Erythroblast (primary cell): ENCODE measurements around the gene RBCK1.
A peak's percentile ranks its signal among the peaks of the same experiment; 100 is the strongest.
"Not testable (repeated sequence)": the region's sequence is repeated elsewhere in the genome, so short reads cannot be mapped to it uniquely, and the experiment has no call there.

Source experiments
- DNase-seq, 2 experiments: peaks; one replicate each; lab custom pipeline; 2025; lab: John Stamatoyannopoulos, UW
- GATA1 ChIP-seq: IDR thresholded peaks from 2 replicates; pipeline ENCODE4 v1.6.1; 2011; ENCODE audit warnings: low read depth, mild to moderate bottlenecking, control low read depth, low read length, moderate library complexity
- POLR2A ChIP-seq: IDR thresholded peaks from 2 replicates; pipeline ENCODE4 v1.6.1; 2011; ENCODE audit warnings: mild to moderate bottlenecking, low read length

The RBCK1 gene

DNA sequence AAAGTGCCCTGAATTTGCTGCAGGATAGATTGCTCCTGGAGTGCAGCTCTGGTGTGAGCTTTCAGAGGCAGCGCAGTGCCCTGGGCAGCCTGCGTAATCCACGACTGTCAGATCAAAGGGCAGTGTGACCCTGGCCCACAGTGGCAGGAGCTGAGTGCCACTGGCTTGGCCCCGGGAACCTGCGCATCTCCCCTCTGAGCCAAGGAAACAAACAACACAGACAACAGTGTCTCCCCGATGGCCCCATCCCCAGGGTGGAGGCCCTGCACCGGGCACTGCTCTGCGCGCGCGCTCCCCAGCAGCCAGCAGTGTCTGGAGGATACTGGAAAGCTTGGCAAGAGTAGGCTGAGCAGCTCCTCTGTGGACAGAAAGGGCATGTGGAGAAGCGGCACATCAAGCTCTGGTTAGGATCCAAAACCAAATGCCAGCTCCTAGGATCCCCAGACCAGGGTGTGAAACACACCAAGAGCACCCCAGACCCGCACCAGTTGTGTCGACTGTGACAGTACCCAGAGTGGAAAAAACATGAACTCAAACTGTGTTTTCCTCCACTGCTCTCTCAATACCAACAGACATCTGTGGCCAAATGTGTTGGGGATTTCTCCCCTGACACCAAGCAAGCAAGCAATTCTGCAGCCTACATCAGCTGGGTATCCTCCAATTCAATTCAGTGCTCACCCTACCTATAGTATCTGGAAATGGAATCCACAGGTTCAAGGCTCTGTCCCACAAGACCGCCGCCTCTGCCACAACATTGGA lies 26.7 kb downstream of the RBCK1 start:
- DNase-seq = no peak
- TF ChIP-seq GATA1 (no peak), POLR2A (no peak)

DNA sequence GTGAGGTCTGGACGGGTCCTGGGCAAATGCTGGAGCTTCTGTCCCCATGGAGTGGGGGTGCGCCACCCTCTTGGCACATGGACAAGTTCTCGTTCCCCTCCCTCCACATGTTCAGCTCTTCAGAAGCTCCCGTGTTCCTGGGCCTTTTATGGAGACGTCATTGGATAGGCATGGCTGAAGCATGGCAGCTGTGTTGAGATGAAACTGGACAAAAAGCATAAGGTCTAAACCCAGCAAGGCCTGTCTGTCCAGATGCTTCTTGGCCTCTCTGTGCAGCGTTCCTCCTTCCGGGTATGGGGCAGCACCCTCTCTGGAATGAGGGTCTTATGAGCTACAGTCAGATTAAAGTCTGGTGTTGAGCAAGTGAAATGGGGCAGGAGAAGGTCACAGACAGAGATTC lies 27.5 kb downstream of the RBCK1 start:
- TF ChIP-seq GATA1 (no peak), POLR2A (no peak)
- no peak for DNase-seq

DNA sequence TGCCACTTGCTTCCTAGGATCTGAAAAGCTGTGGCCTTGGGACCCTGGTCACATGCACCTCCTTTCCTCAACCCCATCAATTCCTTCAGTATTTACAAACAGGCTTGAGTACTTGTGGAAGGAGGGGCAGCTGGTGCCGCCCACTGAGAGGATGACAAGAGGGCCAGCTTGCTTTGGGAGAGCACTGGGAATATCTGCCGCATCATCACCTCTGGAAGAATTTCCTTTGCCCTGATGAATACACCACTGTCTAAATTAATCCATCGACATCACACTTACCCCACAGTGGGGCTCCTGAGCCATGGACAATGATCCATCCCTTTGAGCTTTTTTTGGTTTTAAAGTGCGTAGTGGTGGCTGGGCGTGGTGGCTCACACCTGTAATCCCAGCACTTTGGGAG lies 28.4 kb downstream of the RBCK1 start:
- DNase-seq = no peak
- TF ChIP-seq POLR2A (no peak), GATA1 (no peak)

DNA sequence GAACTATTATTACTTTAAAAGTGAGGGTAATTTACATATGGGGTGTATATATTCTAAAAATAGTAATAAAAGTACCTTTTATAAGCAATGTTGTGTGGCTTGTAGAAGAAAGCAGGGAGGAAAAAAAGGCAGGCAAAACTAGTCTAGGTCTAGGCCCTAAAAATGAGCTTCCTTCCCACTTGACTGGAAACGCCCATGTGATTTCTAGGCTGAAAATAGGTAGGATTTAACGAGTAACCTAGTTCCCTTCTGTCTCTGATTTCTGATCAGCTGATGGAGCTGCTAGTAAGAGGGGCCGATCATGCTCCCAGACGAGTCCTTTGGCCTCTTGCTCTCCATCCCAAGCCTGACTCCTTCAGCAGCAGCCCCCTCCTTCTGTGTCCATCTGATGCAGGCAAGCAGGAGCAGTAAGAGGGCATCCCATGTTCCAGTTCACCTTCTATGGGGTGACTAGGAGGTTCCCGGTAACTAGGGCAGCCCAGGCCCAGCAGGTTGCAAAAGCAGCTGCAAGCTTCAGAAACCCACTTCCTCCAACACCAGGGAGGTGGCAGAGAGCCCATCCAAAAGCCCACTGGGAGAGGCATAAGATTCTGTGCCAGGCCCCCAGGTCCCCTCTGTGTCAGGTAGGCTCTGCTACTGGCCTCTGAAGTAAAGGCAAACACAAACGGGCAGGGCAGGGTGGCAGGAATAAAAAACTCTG lies 29.8 kb downstream of the RBCK1 start:
- TF ChIP-seq POLR2A = no peak
- TF ChIP-seq GATA1 = no peak

DNA sequence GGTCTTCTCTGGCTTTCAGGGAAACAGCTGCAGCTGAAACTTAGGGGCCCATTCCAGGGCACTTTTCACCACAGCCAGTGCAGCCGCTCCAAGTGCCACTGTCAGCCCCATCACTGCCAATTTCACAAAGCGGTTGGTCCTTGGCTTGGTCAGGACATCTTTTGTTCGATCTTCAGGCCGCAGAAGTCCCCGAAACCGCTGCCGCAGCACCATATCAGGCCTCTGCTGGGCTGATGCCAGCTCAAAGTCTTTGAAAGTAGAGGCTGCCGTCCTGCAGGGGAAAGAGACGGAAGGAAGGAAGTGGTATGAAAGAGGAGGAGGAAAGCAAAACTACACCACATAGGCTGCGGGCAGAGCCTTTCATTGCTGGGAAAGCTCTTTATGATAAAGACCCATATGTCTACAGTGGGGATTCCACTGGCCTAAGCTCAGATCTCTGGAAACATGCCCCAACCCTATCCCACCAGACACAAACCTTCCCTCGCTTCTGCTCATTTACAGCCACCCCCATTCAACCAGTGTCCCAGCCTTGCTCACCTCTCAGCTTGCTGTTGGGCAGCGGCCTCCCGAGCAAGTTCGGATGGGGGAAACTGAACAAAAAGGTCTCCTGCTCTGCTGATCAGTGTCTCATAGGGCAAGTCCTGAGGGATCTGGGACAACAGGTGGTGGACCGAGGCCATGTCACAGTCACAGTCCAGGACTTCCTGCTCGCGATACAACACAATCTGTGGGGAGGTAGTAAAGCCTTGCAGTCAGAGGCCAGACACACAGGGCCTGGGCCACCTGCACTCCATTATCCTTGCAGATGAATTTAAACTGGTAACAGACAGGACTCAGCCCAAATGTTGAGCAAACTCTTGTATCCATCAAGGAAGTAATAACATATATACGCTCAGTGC lies 30.7 kb downstream of the RBCK1 start:
- DNase-seq = peak in 1 of 2 experiments; percentile 21
- TF ChIP-seq POLR2A = no peak
- no peak for TF ChIP-seq GATA1

More for the DNA sequence above, 29.8 kb downstream of the RBCK1 start:
- DNase-seq = no peak

DNA sequence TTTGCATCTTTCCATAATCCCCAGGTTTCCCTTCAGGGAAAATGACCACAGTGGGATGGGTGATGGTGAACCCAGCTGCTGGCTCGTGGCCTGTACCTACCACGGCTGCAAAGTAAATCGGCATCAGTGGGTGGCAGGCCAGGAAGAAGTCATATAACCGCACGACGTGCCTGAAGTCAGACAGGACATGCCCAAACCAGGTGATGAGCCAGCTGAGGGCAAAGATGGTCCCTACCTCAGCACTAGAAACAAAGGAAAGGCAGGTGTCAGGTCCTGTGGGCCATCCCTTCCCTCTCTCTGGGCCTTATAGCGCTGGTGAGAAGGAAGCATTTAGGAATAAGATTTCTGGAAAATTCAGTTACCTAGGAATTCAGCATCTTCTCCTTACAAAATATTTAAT lies 32.0 kb downstream of the RBCK1 start:
- DNase-seq = no peak
- TF ChIP-seq POLR2A = no peak
- TF ChIP-seq GATA1 = no peak

DNA sequence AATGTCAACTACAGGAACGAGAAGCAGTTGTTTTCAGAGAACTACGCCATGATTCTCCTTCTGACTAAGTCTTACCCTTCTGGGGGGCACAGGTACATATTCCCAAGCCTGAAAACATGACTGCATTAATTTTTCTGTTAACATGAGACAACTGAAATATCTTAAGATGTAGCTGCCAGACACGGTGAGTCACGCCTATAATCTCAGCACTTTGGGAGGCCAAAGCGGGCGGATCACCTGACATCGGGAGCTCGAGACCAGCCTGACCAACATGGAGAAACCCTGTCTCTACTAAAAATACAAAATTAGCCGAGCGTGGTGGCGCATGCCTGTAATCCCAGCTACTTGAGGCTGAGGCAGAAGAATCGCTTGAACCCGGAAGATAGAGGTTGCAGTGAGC lies 32.5 kb downstream of the RBCK1 start:
- no peak for TF ChIP-seq GATA1
- no peak for TF ChIP-seq POLR2A
- DNase-seq = no peak

DNA sequence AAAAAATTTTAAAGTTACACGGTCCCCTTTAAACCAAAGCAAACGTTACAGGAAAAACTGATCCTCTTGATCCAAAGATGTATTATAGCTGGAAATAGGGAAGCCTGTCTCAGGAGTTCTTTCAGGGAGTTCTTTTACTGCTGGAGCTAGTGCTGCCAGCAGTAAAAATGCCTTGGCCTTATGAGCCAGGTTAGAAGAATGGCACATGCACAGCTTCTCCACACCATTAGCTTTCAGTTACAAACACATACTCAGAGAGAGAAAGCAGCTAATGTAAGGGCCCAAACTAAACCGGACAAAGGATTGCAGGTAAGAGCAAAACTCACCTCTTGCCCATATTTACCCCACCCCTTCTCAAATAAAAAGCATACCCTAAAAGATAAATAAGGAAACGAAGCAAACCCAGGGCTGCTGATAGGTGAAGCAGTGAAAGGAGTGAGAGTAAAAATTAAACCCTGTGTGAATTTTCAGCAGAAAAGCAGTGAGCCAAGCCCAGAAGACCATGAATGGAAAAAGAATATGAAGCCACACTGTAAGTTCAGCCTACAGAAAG lies 35.2 kb downstream of the RBCK1 start:
- no peak for TF ChIP-seq POLR2A
- DNase-seq = no peak

DNA sequence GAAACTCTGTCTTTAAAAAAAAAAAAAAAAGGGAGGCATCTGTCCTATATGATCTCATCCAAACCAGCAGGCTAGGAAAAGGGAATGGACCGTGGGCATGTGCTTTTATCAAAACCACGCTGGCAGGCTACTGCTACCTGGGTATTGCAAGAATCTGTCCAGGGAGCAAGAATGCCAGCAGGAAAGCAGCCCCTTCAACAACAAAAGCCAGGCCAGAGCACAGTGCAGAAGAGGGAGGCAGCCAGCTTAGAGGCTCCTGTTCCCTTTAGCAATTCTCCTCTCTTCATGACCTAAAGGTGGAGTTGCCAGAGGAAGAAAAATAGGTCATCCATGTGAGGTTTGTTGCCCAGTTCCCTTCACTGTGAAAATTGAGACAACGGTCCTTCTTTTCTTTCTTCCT lies 36.0 kb downstream of the RBCK1 start:
- no peak for DNase-seq
- no peak for TF ChIP-seq POLR2A
- no peak for TF ChIP-seq GATA1

DNA sequence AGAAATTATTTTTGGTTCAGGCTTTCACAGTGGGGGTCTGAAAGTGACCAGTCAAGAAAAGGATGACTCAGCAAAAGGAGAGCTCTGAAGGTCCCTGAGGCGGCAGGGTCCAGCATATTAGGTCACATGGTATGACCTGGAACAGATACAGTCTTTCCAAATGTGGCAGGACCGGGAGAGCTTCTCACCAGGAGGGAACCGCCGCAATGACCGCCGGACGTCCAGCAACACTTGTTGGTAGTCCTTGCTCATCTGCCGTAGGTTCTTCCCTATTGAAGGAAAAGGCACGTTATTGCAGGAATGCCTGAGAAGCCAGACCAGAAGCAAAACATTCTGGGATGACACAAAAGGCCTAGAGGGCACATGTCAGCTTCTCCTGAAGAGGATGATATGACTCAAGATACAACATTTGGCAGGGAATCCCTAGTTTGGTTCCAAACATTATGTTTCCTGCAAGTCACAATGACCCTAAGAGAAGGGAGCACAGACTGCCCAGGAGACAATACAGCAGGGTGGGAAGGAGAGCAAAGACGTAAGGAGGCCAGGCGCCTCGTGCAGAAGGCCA lies 36.8 kb downstream of the RBCK1 start:
- no peak for DNase-seq
- TF ChIP-seq POLR2A (no peak), GATA1 (no peak)

DNA sequence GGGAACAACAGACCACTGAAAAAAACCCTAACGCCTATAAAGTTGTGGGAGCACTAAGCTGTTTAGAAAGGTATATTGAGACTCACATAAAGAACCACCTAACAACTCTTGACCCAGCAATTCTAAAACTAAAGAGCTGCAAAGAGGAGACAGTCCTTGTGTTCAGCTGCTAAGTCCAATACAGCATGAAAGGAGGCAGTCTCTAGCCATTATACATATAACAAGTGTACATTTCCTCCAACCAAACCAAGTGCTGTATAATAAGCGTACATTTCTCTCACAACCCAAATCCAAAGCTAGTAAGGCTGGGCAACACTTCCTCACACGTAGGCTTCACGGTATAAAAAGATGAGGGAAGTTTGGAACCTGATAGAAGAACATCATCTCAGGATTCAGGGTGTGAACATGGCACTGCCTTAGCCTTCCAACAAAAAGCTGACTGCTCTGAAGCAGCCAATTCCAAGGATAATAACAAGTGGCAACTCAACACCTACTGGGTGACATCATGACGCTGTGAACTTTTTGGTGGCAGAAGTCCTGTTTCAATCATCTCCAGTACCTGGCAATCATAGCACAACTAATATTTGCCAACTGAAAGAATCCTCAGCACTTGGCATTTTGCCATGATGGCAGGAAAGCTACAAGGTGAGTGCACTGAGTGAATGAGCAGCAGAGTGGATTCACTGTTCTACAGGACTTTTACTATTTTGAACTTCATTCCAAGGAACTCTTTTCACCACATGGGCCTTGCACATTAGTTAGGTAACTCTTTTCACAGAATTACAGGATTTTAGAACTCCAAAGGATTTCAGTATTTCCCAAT lies 37.6 kb downstream of the RBCK1 start:
- TF ChIP-seq POLR2A = no peak
- TF ChIP-seq GATA1 = no peak
- peak in 1 of 2 experiments; percentile 26 for DNase-seq

DNA sequence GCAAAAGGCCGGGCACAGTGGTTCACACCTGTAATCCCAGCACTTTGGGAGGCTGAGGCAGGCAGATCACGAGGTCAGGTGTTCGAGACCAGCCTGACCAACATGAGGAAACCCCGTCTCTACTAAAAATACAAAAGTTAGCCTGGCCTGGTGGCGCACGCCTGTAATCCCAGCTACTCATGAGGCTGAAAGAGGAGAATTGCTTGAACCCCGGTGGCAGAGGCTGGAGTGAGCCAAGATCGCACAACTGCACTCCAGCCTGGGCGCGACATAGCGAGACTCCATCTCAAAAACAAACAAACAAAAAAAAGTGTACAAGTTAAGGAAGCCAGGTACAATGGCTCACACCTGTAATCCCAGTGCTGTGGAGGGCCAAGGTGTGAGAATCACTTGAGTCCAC lies 43.9 kb downstream of the RBCK1 start:
- DNase-seq = not testable (repeated sequence)

DNA sequence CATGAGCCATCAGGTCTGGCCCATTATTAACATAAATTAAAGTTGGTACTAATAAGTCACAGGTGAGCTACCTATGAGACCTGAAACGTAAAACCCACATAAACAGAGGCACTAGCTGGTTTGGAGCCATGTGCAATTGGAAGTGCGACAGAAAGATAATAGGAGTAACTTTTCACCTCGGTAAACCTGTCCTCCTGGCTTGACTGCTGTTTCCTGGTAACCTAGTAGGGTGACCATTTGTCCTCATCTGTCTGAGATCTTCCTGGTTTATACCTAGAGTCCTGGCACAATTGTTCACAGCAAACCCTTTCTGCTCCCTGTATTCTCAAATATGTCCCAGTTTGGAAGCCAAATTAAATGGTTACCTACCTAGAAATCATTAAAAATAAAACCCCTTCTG lies 46.9 kb downstream of the RBCK1 start:
- no peak for TF ChIP-seq GATA1
- no peak for DNase-seq
